H9 (cell line): ENCODE measurements around the gene PCYT2. TPM values are rescaled to one million over a fixed set of nuclear protein-coding genes. Genes with fewer than 3 reads are reported as not detected.

Source experiments
- DNase-seq: peaks from one replicate; pipeline ENCODE4 v3.0.0-alpha.2; 2017
- H2AFZ ChIP-seq: one replicate; pipeline ENCODE4 v1.6.1; 2013; ENCODE audit warnings: mild to moderate bottlenecking, low read length, control low read depth, moderate library complexity
- H2AK5ac ChIP-seq: 2 replicates; pipeline ENCODE4 v1.6.1; 2013; ENCODE audit warnings: low read length, control low read depth, mixed read lengths; ENCODE audit not compliant: insufficient read length
- H2BK120ac ChIP-seq: one replicate; pipeline ENCODE4 v1.6.1; 2013; ENCODE audit warnings: low read depth, mild to moderate bottlenecking, low read length, control low read depth, inconsistent platforms; ENCODE audit not compliant: poor library complexity, severe bottlenecking
- H2BK12ac ChIP-seq: 2 replicates; pipeline ENCODE4 v1.6.1; 2013; ENCODE audit warnings: low read length, control low read depth, mixed read lengths, low read depth; ENCODE audit not compliant: insufficient read length
- H2BK15ac ChIP-seq: 2 replicates; pipeline ENCODE4 v1.6.1; 2013; ENCODE audit warnings: low read depth, low read length, control low read depth
- H2BK20ac ChIP-seq: one replicate; pipeline ENCODE4 v1.6.1; 2013; ENCODE audit warnings: low read depth, mild to moderate bottlenecking, low read length, control low read depth, inconsistent platforms; ENCODE audit not compliant: poor library complexity, severe bottlenecking
- H2BK5ac ChIP-seq: 2 replicates; pipeline ENCODE4 v1.6.1; 2013; ENCODE audit warnings: low read length, control low read depth, mixed read lengths; ENCODE audit not compliant: insufficient read length
- H3K14ac ChIP-seq: 2 replicates; pipeline ENCODE4 v1.6.1; 2013; ENCODE audit warnings: low read length, control low read depth; ENCODE audit not compliant: insufficient read depth
- H3K18ac ChIP-seq: 2 replicates; pipeline ENCODE4 v1.6.1; 2013; ENCODE audit warnings: low read depth, mild to moderate bottlenecking, mixed read lengths, low read length, control low read depth; ENCODE audit not compliant: insufficient read length
- H3K23ac ChIP-seq: 2 replicates; pipeline ENCODE4 v1.6.1; 2013; ENCODE audit warnings: low read length, control low read depth, mixed read lengths, low read depth; ENCODE audit not compliant: insufficient read length
- H3K23me2 ChIP-seq: 2 replicates; pipeline ENCODE4 v1.6.1; 2013; ENCODE audit warnings: low read depth, mild to moderate bottlenecking, mixed read lengths, low read length, control low read depth; ENCODE audit not compliant: insufficient read length, poor library complexity, severe bottlenecking
- H3K27ac ChIP-seq: 2 replicates; pipeline ENCODE4 v1.5.1; 2013; ENCODE audit warnings: low read length, control low read depth, mixed read lengths, low read depth; ENCODE audit not compliant: insufficient read length
- H3K27me3 ChIP-seq: 2 replicates; pipeline ENCODE4 v1.6.1; 2013; ENCODE audit warnings: low read length, control low read depth, inconsistent platforms; ENCODE audit not compliant: insufficient read depth
- H3K4ac ChIP-seq: 2 replicates; pipeline ENCODE4 v1.6.1; 2013; ENCODE audit warnings: low read depth, mild to moderate bottlenecking, control low read depth, inconsistent platforms, low read length, moderate library complexity
- H3K4me1 ChIP-seq: 2 replicates; pipeline ENCODE4 v1.6.1; 2013; ENCODE audit warnings: low read length, control low read depth, inconsistent platforms; ENCODE audit not compliant: insufficient read depth
- H3K4me2 ChIP-seq: 2 replicates; pipeline ENCODE4 v1.6.1; 2013; ENCODE audit warnings: low read length, control low read depth, mixed read lengths; ENCODE audit not compliant: insufficient read length, insufficient read depth
- H3K56ac ChIP-seq: 2 replicates; pipeline ENCODE4 v1.6.1; 2013; ENCODE audit warnings: low read depth, mild to moderate bottlenecking, mixed read lengths, low read length, control low read depth; ENCODE audit not compliant: insufficient read length
- H3K79me1 ChIP-seq: 2 replicates; pipeline ENCODE4 v1.6.1; 2013; ENCODE audit warnings: low read depth, mild to moderate bottlenecking, moderate library complexity, low read length, control low read depth, inconsistent platforms; ENCODE audit not compliant: insufficient read depth, poor library complexity, severe bottlenecking
- H3K79me2 ChIP-seq: 2 replicates; pipeline ENCODE4 v1.6.1; 2013; ENCODE audit warnings: low read length, control low read depth, inconsistent platforms; ENCODE audit not compliant: insufficient read depth
- H3K9ac ChIP-seq: 2 replicates; pipeline ENCODE4 v1.6.1; 2013; ENCODE audit warnings: low read length, control low read depth, mixed read lengths; ENCODE audit not compliant: insufficient read length; ENCODE audit errors: extremely low read depth
- H3K9me3 ChIP-seq: one replicate; pipeline ENCODE4 v1.6.1; 2013; ENCODE audit warnings: low read depth, low read length, inconsistent platforms; ENCODE audit not compliant: control insufficient read depth
- H3T11ph ChIP-seq: one replicate; pipeline ENCODE4 v1.6.1; 2013; ENCODE audit warnings: mild to moderate bottlenecking, low read length, control low read depth, inconsistent platforms
- H4K20me1 ChIP-seq: one replicate; pipeline ENCODE4 v1.6.1; 2013; ENCODE audit not compliant: control insufficient read depth, insufficient read length, insufficient read depth
- H4K5ac ChIP-seq: 2 replicates; pipeline ENCODE4 v1.6.1; 2013; ENCODE audit warnings: low read depth, mild to moderate bottlenecking, mixed read lengths, low read length, control low read depth; ENCODE audit not compliant: insufficient read length
- H4K8ac ChIP-seq: replicated peaks from 2 replicates; pipeline ENCODE4 v1.6.1; 2013; ENCODE audit warnings: low read length, control low read depth, mixed read lengths, low read depth; ENCODE audit not compliant: insufficient read length
- H4K91ac ChIP-seq: 2 replicates; pipeline ENCODE4 v1.6.1; 2013; ENCODE audit warnings: low read depth, mild to moderate bottlenecking, moderate library complexity, mixed read lengths, low read length, control low read depth; ENCODE audit not compliant: insufficient read length
- H3K27ac Mint-ChIP-seq, 3 experiments: 2 replicates in 2 of 3; 3 replicates in 1 of 3; pipeline ENCODE4 v1.8.0; 2020 to 2021; ENCODE audit warnings: mixed read lengths in 3 of 3, mild to moderate bottlenecking in 1 of 3, moderate library complexity in 1 of 3
- H3K27me3 Mint-ChIP-seq: 2 replicates; pipeline ENCODE4 v1.8.0; 2021; ENCODE audit warnings: low read depth, mild to moderate bottlenecking, moderate library complexity, mixed read lengths
- H3K36me3 Mint-ChIP-seq, 3 experiments: 2 replicates in 2 of 3; 3 replicates in 1 of 3; pipeline ENCODE4 v1.8.0; 2020 to 2021; ENCODE audit warnings: low read depth in 3 of 3, mixed read lengths in 3 of 3; ENCODE audit not compliant: insufficient read depth in 1 of 3
- H3K4me1 Mint-ChIP-seq, 2 experiments: 2 replicates each; pipeline ENCODE4 v1.8.0; 2020; ENCODE audit warnings: mixed read lengths in 2 of 2
- H3K4me3 Mint-ChIP-seq, 2 experiments: 2 replicates in 1 of 2; 3 replicates in 1 of 2; pipeline ENCODE4 v1.8.0; 2020 to 2021; ENCODE audit warnings: mild to moderate bottlenecking in 2 of 2, mixed read lengths in 2 of 2, moderate library complexity in 1 of 2
- H3K9me3 Mint-ChIP-seq, 2 experiments: 2 replicates in 1 of 2; 3 replicates in 1 of 2; pipeline ENCODE4 v1.8.0; 2020; ENCODE audit warnings: mild to moderate bottlenecking in 2 of 2, mixed read lengths in 2 of 2, moderate library complexity in 1 of 2
- WGBS: extraction: QIAGEN DNeasy Blood & Tissue Kit; methylation state at CpG from one replicate; pipeline ENCODE4 v1.1.7; 2013; ENCODE audit warnings: missing lambda C conversion rate, low lambda C conversion rate, mixed read lengths; ENCODE audit not compliant: insufficient read length; ENCODE audit errors: extremely low coverage; 5-methylcytosine and 5-hydroxymethylcytosine counted together
- total RNA-seq: library from RNA; stranded (reverse); gene quantifications from 2 replicates; pipeline ENCODE4 v1.2.1, GENCODE V29; 2021
- TF ChIP-seq, protein P1 (sequence below): fragments of 200-600 bp; sonication (generic); conservative IDR thresholded peaks from 3 replicates; pipeline ENCODE4 v1.8.0; 2021; ENCODE audit warnings: antibody characterized with exemption, mild to moderate bottlenecking

The PCYT2 gene
- total RNA-seq, 1 experiment from 2014 or later: 24.5 TPM

DNA sequence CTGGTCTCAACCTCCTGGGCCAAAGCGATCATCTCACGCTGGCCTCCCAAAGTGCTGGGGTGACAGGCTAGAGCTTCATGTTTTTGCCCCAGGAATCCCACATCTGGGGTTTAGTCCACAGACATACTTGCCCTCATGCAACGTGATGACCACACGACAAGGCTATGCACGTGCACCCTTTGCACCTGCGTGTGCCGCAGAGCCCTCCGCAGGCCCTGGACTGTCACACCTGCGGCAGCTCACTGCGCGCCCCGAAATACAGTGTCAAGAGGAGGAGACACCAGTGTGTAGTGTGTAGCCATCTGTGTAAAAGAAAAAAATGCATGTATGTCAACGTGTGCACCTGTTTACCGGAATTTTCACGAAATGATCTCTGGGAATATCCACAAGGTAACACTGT, 39.3 kb upstream of the PCYT2 start:
- no peak overlapping the region for H3K4me2 ChIP-seq
- no peaks in the 10 kb centered on the region for H3K27me3 ChIP-seq
- H3K18ac ChIP-seq: no peak overlapping the region
- no peak overlapping the region for H4K91ac ChIP-seq
- no peak for DNase-seq
- H4K20me1 ChIP-seq: no peaks in the 10 kb centered on the region
- no peak overlapping the region for H2BK5ac ChIP-seq
- no peak overlapping the region for H3K14ac ChIP-seq
- no peak overlapping the region for H3K23ac ChIP-seq
- no peak overlapping the region for H3K4me3 Mint-ChIP-seq
- no peak overlapping the region for H3K9ac ChIP-seq
- H3K23me2 ChIP-seq: no peaks in the 10 kb centered on the region
- H4K5ac ChIP-seq: no peak overlapping the region
- H2BK12ac ChIP-seq: no peak overlapping the region
- no peaks in the 10 kb centered on the region for H3K36me3 Mint-ChIP-seq
- H3K56ac ChIP-seq: no peak overlapping the region
- H4K8ac ChIP-seq: no peak overlapping the region
- H3K4me1 ChIP-seq: no peaks in the 10 kb centered on the region
- no peak overlapping the region; a peak in 1 of 7 replicates for H3K27ac Mint-ChIP-seq
- H3K9me3 ChIP-seq: no peaks in the 10 kb centered on the region
- H2BK15ac ChIP-seq: no peak overlapping the region
- H2AK5ac ChIP-seq: no peak overlapping the region
- peaks cover 52% of the 10 kb centered on the region for H3K27me3 Mint-ChIP-seq
- no peak overlapping the region for H2BK20ac ChIP-seq
- H3K9me3 Mint-ChIP-seq: no peaks in the 10 kb centered on the region
- WGBS: no CpG with 5 or more reads among the region's 15 CpGs
- H2BK120ac ChIP-seq: no peak overlapping the region
- H3T11ph ChIP-seq: no peak overlapping the region
- H3K27ac ChIP-seq: no peak overlapping the region
- peaks cover 2 to 9% of the 10 kb centered on the region in 2 experiments for H3K4me1 Mint-ChIP-seq
- no peaks in the 10 kb centered on the region for H3K79me2 ChIP-seq
- no peak overlapping the region for H3K4ac ChIP-seq
- H3K79me1 ChIP-seq: no peaks in the 10 kb centered on the region
- H2AFZ ChIP-seq: no peak overlapping the region
- TF ChIP-seq, protein P1, sequence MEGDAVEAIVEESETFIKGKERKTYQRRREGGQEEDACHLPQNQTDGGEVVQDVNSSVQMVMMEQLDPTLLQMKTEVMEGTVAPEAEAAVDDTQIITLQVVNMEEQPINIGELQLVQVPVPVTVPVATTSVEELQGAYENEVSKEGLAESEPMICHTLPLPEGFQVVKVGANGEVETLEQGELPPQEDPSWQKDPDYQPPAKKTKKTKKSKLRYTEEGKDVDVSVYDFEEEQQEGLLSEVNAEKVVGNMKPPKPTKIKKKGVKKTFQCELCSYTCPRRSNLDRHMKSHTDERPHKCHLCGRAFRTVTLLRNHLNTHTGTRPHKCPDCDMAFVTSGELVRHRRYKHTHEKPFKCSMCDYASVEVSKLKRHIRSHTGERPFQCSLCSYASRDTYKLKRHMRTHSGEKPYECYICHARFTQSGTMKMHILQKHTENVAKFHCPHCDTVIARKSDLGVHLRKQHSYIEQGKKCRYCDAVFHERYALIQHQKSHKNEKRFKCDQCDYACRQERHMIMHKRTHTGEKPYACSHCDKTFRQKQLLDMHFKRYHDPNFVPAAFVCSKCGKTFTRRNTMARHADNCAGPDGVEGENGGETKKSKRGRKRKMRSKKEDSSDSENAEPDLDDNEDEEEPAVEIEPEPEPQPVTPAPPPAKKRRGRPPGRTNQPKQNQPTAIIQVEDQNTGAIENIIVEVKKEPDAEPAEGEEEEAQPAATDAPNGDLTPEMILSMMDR: no peak
